ENCODE measurements around the gene FBXW8.
A peak's percentile ranks its signal among the peaks of the same experiment; 100 is the strongest.
"Not testable (repeated sequence)": the region's sequence is repeated elsewhere in the genome, so short reads cannot be mapped to it uniquely, and the experiment has no call there.

FBXW8 gene

DNA sequence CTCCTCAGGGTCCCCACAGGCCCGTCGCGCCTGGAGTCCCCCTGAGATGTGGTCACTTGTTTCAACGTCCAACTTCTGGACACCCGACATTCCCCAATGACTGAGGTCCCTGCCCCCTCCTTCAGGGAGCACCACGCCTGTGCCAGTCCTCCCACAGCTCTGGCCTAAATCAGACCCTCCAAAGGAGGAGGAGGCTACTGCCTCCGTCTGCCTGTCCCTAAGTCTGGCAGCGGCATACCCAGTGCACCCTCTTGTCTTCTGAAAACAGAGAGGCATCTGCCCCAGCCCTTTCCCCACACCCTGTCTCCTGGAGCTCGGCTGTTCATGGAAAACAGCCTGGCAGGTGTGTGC, 142.3 kb downstream of the FBXW8 start:
- no peak for DNase-seq (ENCODE audit: low read depth in 3 of 3)

GRCh38 chr12:117053597-117054201, 142.9 kb downstream of the FBXW8 start:
- DNase-seq (ENCODE audit: low read depth in 3 of 3), result no peak

DNA sequence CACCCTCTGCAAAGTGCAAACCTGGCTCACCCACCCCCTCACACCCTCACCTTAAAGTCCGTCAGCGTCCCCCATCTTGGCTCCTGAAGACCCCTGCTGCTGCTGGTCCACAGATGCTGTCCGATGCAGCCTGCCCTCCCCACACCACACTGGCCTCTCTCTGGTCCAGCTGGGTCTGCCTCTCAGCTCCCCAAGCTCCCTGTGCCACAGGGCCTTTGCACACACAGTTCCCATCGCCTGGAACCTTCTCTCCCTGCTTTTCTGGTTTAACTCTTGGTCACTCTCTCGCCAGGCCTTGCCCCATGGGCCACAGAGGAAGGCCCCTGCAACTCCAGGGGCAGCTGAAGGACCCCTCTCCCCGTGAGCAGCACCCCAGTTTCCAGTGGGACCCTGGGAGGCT, 143.5 kb downstream of the FBXW8 start:
- no peak for DNase-seq (ENCODE audit: low read depth in 3 of 3)

- not testable (repeated sequence) for DNase-seq (ENCODE audit: low read depth in 3 of 3)
These were observed 146.9 kb downstream of the FBXW8 start for GRCh38 chr12:117057626-117058025.

DNA sequence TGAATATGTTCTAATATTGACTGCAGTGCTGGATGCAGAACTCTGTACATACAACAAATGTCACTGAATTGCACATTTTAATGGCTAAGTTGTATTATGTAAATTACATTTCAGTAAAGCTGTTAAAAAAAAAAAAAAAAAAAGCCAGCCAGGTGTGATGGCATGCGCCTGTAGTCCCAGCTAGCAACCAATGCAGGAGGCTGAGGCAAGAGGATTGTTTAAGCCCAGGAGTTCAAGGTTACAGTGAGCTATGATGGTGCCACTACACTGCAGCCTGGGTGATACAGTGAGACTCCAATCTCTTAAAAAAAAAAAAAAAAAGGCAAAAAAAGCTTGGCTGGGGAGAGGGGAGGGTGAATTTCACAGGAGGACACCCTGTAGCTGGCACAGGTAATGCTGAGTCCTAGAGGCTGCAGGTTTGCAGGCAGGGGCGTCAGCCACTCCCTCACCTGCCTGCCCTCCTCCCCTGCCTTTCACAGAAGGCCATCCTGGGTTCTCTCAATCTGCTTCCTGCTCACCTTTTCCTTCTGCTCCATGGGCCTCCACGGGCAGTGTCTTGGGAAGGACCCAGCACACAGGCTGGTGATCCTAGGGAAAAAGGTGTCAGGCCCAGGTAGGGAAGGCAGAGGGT, 147.8 kb downstream of the FBXW8 start:
- no peak for DNase-seq (ENCODE audit: low read depth in 3 of 3)

GRCh38 chr12:117059156-117059555, 148.4 kb downstream of the FBXW8 start:
- no peak for DNase-seq (ENCODE audit: low read depth in 3 of 3)

- no peak for DNase-seq (ENCODE audit: low read depth in 3 of 3)
These were observed 149.6 kb downstream of the FBXW8 start for GRCh38 chr12:117060246-117060928.

DNA sequence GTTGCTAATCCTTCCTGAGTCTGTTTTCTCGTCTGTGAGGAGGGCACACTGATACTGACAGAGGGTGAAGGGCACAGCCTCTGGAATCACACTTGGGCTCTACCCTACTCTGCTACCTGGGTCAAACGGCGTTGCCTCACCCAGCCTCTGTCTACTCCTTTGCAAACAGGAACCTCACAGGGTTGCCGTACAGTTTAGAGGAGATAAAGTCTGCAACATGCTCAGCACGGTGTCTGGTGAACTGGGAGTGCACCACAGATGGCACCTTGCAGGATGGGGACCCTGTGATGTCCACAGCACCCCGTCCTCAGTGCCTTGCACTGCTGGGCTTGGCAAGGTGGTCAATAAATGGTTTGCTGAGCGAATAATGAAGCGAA, 150.2 kb downstream of the FBXW8 start:
- no peak for DNase-seq (ENCODE audit: low read depth in 3 of 3)

DNA sequence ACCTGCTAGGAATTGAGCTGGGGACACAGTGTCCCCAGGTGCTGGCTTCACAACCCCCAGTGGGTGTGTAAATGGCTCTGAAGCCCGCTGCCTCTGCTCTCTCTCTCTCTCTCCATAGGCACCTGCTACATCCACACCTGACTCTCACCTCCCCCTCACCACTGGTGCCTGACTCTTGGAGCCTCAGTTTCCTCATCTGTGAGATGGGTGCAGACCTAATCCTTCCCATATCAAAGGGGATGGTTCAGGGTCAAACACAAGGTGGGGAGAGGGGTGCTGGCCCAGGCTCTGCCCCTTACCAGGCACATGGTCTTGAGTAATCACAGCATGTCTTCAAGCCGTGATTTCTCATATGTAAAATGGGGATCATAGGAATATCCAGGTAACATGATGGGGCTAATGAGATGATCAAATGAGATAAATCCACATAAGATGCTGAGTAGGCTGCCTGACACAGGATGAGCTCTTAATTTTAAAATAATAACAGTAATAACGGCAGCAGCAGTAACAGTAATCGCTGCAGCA, 150.9 kb downstream of the FBXW8 start:
- no peak for DNase-seq (ENCODE audit: low read depth in 3 of 3)

GRCh38 chr12:117063162-117063911, 152.6 kb downstream of the FBXW8 start:
- peak in 1 of 3 experiments; percentile 7 for DNase-seq (ENCODE audit: low read depth in 3 of 3)

- DNase-seq (ENCODE audit: low read depth in 3 of 3), result no peak
These were observed 153.3 kb downstream of the FBXW8 start for GRCh38 chr12:117064049-117064448.

GRCh38 chr12:117064596-117064995, 153.8 kb downstream of the FBXW8 start:
- DNase-seq (ENCODE audit: low read depth in 3 of 3), result no peak

DNA sequence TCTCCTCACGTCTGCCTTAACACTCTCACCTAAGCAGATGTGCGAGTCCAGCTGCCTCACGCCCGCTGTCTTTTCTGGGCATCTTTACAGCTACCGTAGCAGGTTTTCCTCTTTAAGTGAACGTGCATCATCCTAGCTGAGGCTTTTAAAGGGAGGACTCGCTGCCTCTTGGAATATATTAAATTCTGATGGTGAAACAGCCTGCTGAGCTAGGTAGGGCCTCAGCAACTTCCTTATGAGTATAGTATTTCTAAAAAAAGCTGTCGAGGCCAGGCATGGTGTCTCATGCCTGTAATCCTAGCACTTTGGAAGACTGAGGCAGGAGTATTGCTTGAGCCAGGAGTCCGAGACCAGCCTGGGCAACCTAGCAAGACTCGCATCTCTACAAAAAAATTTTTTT, 156.3 kb downstream of the FBXW8 start:
- DNase-seq (ENCODE audit: low read depth in 3 of 3), result no peak

GRCh38 chr12:117067638-117068037, 156.9 kb downstream of the FBXW8 start:
- no peak for DNase-seq (ENCODE audit: low read depth in 3 of 3)

GRCh38 chr12:117068492-117068891, 157.7 kb downstream of the FBXW8 start:
- no peak for DNase-seq (ENCODE audit: low read depth in 3 of 3)

DNA sequence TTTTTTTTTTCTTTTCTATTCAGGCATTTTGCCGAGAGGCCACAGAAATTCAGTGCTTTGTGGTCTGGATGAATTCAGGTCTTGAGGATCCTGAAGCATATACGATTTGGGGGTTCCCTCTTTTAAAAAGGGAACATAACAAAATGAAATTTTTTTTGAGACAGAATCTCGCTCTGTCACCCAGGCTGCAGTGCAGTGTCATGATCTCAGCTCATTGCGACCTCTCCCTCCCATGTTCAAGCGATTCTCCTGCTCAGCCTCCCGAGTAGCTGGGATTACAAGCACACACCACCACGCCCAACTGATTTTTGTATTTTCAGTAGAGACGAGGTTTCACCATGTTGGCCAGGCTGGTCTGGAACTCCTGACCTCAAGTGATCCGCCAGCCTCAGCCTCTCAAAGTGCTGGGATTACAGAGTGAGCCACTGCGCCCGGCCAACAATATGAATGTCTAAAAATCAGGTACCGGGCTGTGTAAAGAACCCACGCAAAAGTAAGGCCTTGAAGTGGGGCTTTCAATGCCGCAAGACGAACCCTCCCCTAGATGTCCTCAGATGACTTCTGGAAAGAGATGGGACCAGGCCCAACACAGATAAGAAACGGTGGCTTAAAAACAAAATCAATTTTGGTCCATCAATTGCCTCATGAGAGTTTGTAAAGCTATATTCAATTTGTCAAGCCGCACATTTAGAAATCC, 158.5 kb downstream of the FBXW8 start:
- no peak for DNase-seq (ENCODE audit: low read depth in 3 of 3)

- DNase-seq (ENCODE audit: low read depth in 3 of 3), result no peak
These were observed 159.5 kb downstream of the FBXW8 start for GRCh38 chr12:117069926-117070900.

- no peak for DNase-seq (ENCODE audit: low read depth in 3 of 3)
These were observed 160.3 kb downstream of the FBXW8 start for GRCh38 chr12:117071009-117071408.

- no peak for DNase-seq (ENCODE audit: low read depth in 3 of 3)
These were observed 161.4 kb downstream of the FBXW8 start for GRCh38 chr12:117072106-117072505.

DNA sequence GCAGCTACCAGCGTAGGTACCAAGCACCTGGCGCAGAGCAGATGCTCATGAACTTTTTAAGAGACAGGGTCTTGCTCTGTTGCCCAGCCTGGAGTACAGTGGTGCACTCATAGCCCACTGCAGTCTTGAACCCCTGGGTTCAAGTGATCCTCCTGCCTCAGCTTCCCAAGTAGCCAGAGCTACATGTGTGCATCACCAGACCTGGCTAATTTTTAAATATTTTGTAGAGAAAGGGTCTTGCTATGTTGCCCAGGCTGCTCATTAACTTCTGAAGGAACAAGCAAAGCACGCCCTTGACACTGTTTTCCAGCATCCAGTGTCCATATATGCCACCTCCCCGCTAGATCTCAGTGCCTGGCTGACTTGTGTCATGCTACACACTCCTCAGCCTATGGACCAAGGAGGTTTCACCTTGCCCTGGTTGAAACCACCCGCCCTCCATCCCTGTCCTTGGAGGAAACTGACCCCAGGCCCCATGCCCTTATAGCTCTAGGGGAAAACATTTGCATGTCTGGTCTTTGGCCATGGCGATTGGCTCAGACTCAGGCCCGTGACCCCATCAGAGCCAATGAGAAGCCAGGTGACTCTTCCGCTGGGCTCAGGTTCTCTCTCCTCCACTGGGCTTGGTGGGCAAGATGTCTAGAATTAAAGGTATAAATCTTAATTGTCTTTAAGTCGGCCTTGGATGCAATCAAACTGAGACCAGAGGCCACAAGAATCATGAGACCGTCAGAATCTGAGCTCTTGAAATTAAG, 162.2 kb downstream of the FBXW8 start:
- no peak for DNase-seq (ENCODE audit: low read depth in 3 of 3)

All from stimulated activated CD4-positive, alpha-beta T cell treated with anti-CD3 and anti-CD28 coated beads, TNF-alpha, amount 100 ng/mL, for 24 hours (primary cell).